Adrenal gland (tissue), 5 donors: ENCODE results near the gene HDAC11.
"Not testable (repeated sequence)": the region's sequence is repeated elsewhere in the genome, so short reads cannot be mapped to it uniquely, and the experiment has no call there.

Source experiments
- CTCF ChIP-seq, 6 experiments: fragments of 450-650 bp in 4 of 6; fragments of 200-600 bp in 2 of 6; sonication (generic) in 1 of 6; IDR thresholded peaks; 1 replicate in 5 of 6; 2 replicates in 1 of 6; pipeline versions ENCODE4 v1.5.1 to v1.8.0; 2016 to 2021; ENCODE audit warnings: antibody characterized with exemption in 6 of 6, mild to moderate bottlenecking in 2 of 6, moderate library complexity in 1 of 6
- POLR2A ChIP-seq, 2 donors: fragments of 450-650 bp; IDR thresholded peaks; one replicate each; pipeline ENCODE4 v1.6.1; 2017; ENCODE audit warnings: antibody characterized with exemption in 2 of 2, mild to moderate bottlenecking in 2 of 2, moderate library complexity in 1 of 2
- donor health status: DM: no; HTN: no; CAD: no.

- TF ChIP-seq CTCF, POLR2A (IDR thresholded peaks at IDR 0.05): not testable (repeated sequence)
Measured at GRCh38 chr3:13430411-13430875, 49.7 kb upstream of the HDAC11 start.
